SW 1271 (cell line): ENCODE measurements around the gene SYNGR2.

Experiments
- DNase-seq, 2 experiments: peaks; one replicate each; lab custom pipeline; 2025; lab: John Stamatoyannopoulos, UW

SYNGR2 gene

GRCh38 chr17:78143214-78144146 is 24.9 kb upstream of the SYNGR2 start:
- DNase-seq: no peak

- peak in 1 of 2 experiments; percentile 31 for DNase-seq
Measured at GRCh38 chr17:78144147-78144719, 24.1 kb upstream of the SYNGR2 start.

- no peak for DNase-seq
Measured at GRCh38 chr17:78144736-78145641, 23.4 kb upstream of the SYNGR2 start.

GRCh38 chr17:78146471-78146869 is 21.9 kb upstream of the SYNGR2 start:
- DNase-seq: no peak

- no peak for DNase-seq
Measured at GRCh38 chr17:78146881-78147280, 21.5 kb upstream of the SYNGR2 start.

- DNase-seq: no peak
Measured at GRCh38 chr17:78147315-78147998, 20.9 kb upstream of the SYNGR2 start.

- no peak for DNase-seq
Measured at GRCh38 chr17:78148286-78149016, 19.9 kb upstream of the SYNGR2 start.

GRCh38 chr17:78151514-78152008 is 16.8 kb upstream of the SYNGR2 start:
- no peak for DNase-seq

- no peak for DNase-seq
Measured at GRCh38 chr17:78154903-78155811, 13.2 kb upstream of the SYNGR2 start.

GRCh38 chr17:78159575-78160158 is 8.7 kb upstream of the SYNGR2 start:
- DNase-seq: no peak

- DNase-seq: no peak
Measured at GRCh38 chr17:78163881-78164747, 4.3 kb upstream of the SYNGR2 start.

- no peak for DNase-seq
Measured at GRCh38 chr17:78164748-78165607, 3.4 kb upstream of the SYNGR2 start.

- no peak for DNase-seq
Measured at GRCh38 chr17:78166416-78166815, 2.0 kb upstream of the SYNGR2 start.

GRCh38 chr17:78168903-78169793 is 767 bp downstream of the SYNGR2 start:
- peak; percentile 52 to 75 for DNase-seq

GRCh38 chr17:78170692-78171590 is 2.6 kb downstream of the SYNGR2 start:
- no peak for DNase-seq
